ENCODE data around the gene THUMPD2. TPM values are rescaled to one million over a fixed set of nuclear protein-coding genes. Genes with fewer than 3 reads are reported as not detected.
"Not testable (repeated sequence)": the region's sequence is repeated elsewhere in the genome, so short reads cannot be mapped to it uniquely, and the experiment has no call there.

THUMPD2 gene
- total and polyA plus RNA-seq, 7 donors: 4.2 to 15.5 (median 9.0) TPM

GRCh38 chr2:39730685-39731302 is 48.3 kb downstream of the THUMPD2 start:
- intact Hi-C loops (cut with DNase I): no loop called here
- Histone ChIP-seq H3K27ac (no peak overlapping the region), H3K27me3 (no peaks in the 10 kb centered on the region), H3K36me3 (peaks cover 0 to 26% (median 3%) of the 10 kb centered on the region in 4 donors), H3K4me1 (no peaks in the 10 kb centered on the region), H3K4me3 (no peak overlapping the region), H3K9me3 (no peaks in the 10 kb centered on the region)
- WGBS, 2 donors: 91 to 93% methylated on average over 2 of the region's 2 CpGs
- no peak for DNase-seq
- no peak for TF ChIP-seq POLR2A (IDR thresholded peaks at IDR 0.05)
- TF ChIP-seq CTCF (IDR thresholded peaks at IDR 0.05): peak in 2 of 4 experiments; percentile 10 to 18

- Histone ChIP-seq H3K27ac (no peak overlapping the region), H3K27me3 (no peaks in the 10 kb centered on the region), H3K4me1 (peaks cover 0 to under 1% (median 0%) of the 10 kb centered on the region in 4 donors), H3K9me3 (no peaks in the 10 kb centered on the region), H3K36me3 (peaks cover 0 to 21% (median 3%) of the 10 kb centered on the region in 4 donors), H3K4me3 (no peak overlapping the region)
- 91 to 92% methylated on average over 5 of the region's 5 CpGs for WGBS, 2 donors
- DNase-seq: no peak
- intact Hi-C loops (cut with DNase I): no loop called here
- TF ChIP-seq CTCF (IDR thresholded peaks at IDR 0.05) (no peak), POLR2AphosphoS5 (IDR thresholded peaks at IDR 0.05) (no peak), POLR2A (IDR thresholded peaks at IDR 0.05) (no peak), EP300 (IDR thresholded peaks at IDR 0.05) (no peak)
Observed at GRCh38 chr2:39730276-39730675, 48.8 kb downstream of the THUMPD2 start.

- peaks cover 0 to 13% (median 7%) of the 10 kb centered on the region in 4 donors for H3K4me1 ChIP-seq
- no peak for DNase-seq
- no peak for TF ChIP-seq POLR2AphosphoS5 (IDR thresholded peaks at IDR 0.05)
- peak in 1 of 4 experiments; percentile 30 for TF ChIP-seq CTCF (IDR thresholded peaks at IDR 0.05)
- no peak for TF ChIP-seq EP300 (IDR thresholded peaks at IDR 0.05)
- H3K27ac ChIP-seq: no peak overlapping the region
- 62 to 67% methylated on average over 5 of the region's 5 CpGs for WGBS, 2 donors
- peaks cover 0 to 11% (median 3%) of the 10 kb centered on the region in 4 donors for H3K36me3 ChIP-seq
- intact Hi-C loops (cut with DNase I): no loop called here
- no peaks in the 10 kb centered on the region for H3K27me3 ChIP-seq
- H3K4me3 ChIP-seq: no peak overlapping the region
- no peaks in the 10 kb centered on the region for H3K9me3 ChIP-seq
Observed at GRCh38 chr2:39728941-39729351, 50.1 kb downstream of the THUMPD2 start.

- H3K4me1 ChIP-seq: peaks cover 0 to 18% (median 11%) of the 10 kb centered on the region in 4 donors
- WGBS, 2 donors: 55 to 81% methylated on average over 4 of the region's 4 CpGs
- H3K27ac ChIP-seq; H3K4me3 ChIP-seq; intact Hi-C loops (cut with DNase I); H3K36me3 ChIP-seq; H3K9me3 ChIP-seq; H3K27me3 ChIP-seq; DNase-seq: not testable (repeated sequence)
Observed at GRCh38 chr2:39728085-39728484, 51.0 kb downstream of the THUMPD2 start.

- Histone ChIP-seq H3K27ac (no peak overlapping the region), H3K4me3 (no peak overlapping the region), H3K4me1 (peaks cover 0 to 18% (median 11%) of the 10 kb centered on the region in 4 donors), H3K9me3 (no peaks in the 10 kb centered on the region), H3K36me3 (no peaks in the 10 kb centered on the region), H3K27me3 (no peaks in the 10 kb centered on the region)
- intact Hi-C loops (cut with DNase I): no loop called here
- no peak for TF ChIP-seq POLR2A (IDR thresholded peaks at IDR 0.05)
- no peak for TF ChIP-seq EP300 (IDR thresholded peaks at IDR 0.05)
- no peak for TF ChIP-seq CTCF (IDR thresholded peaks at IDR 0.05)
- TF ChIP-seq POLR2AphosphoS5 (IDR thresholded peaks at IDR 0.05): no peak
- 93 to 94% methylated on average over 5 of the region's 5 CpGs for WGBS, 2 donors
- no peak for DNase-seq
Observed at GRCh38 chr2:39725401-39725800, 53.7 kb downstream of the THUMPD2 start.

Measured in sigmoid colon (tissue), 7 donors.